NT2/D1 (cell line): ENCODE measurements around the gene KLHDC8A.
A peak's percentile ranks its signal among the peaks of the same experiment; 100 is the strongest.

Experiments used
- DNase-seq: peaks from one replicate; pipeline ENCODE4 v3.0.0-alpha.2; 2011; ENCODE audit warnings: low read depth, low spot score
- H3K27me3 ChIP-seq: 2 replicates; pipeline ENCODE4 v1.6.0; 2011; ENCODE audit warnings: mild to moderate bottlenecking; ENCODE audit not compliant: insufficient read length, insufficient read depth
- H3K36me3 ChIP-seq: 2 replicates; pipeline ENCODE4 v1.6.1; 2011; ENCODE audit warnings: mild to moderate bottlenecking, low read length, mixed read lengths; ENCODE audit not compliant: insufficient read depth, insufficient read length
- H3K4me1 ChIP-seq: 2 replicates; pipeline ENCODE4 v1.5.1; 2011; ENCODE audit not compliant: insufficient read depth, insufficient read length
- H3K4me3 ChIP-seq: 2 replicates; pipeline ENCODE4 v1.5.1; 2011; ENCODE audit warnings: low read depth; ENCODE audit not compliant: insufficient read length
- H3K9ac ChIP-seq: 2 replicates; pipeline ENCODE4 v1.6.0; 2011; ENCODE audit warnings: low read depth; ENCODE audit not compliant: insufficient read length
- H3K9me3 ChIP-seq: 2 replicates; pipeline ENCODE4 v1.5.1; 2011; ENCODE audit warnings: mild to moderate bottlenecking, low read length; ENCODE audit not compliant: insufficient read depth
- SUZ12 ChIP-seq: IDR thresholded peaks from 2 replicates; pipeline ENCODE4 v1.6.1; 2011; ENCODE audit not compliant: insufficient read length, insufficient read depth; ENCODE audit errors: extremely low read depth
- YY1 ChIP-seq: IDR thresholded peaks from 2 replicates; pipeline ENCODE4 v1.6.1; 2011; ENCODE audit not compliant: insufficient read length, insufficient read depth
- ZNF274 ChIP-seq: IDR thresholded peaks from 2 replicates; pipeline ENCODE4 v1.6.1; 2011; ENCODE audit warnings: mild to moderate bottlenecking, low read depth, low read length

The KLHDC8A gene

DNA sequence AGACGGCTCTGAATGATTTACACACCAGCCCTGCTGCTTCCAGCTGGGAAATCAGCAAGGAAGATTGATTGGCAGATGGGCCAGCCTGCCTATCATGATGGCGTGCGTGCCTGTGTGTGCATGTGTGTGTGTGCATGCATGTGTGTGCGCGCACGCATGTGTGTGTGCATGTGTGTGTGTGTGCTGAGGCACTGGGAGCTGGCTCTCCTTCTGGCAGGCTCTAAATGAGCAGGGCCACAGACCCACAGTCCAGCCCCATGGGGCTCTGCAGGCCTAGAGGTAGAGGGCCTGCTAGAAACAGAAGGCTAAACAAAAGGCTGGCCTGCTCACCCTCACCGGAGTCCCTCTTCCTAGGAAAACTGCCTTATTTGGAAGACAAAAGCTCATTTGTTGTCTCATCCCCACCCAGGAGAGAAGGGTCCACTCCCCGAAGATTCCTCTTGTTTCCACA, 6.0 kb downstream of the KLHDC8A start:
- Histone ChIP-seq H3K27me3 (peaks cover 9% of the 10 kb centered on the region), H3K36me3 (no peaks in the 10 kb centered on the region), H3K9ac (peak overlapping the region; percentile 79), H3K9me3 (no peaks in the 10 kb centered on the region), H3K4me3 (no peak overlapping the region), H3K4me1 (peaks cover 43% of the 10 kb centered on the region)
- TF ChIP-seq SUZ12 (no peak), YY1 (no peak), ZNF274 (no peak)
- DNase-seq = peak; percentile 77

DNA sequence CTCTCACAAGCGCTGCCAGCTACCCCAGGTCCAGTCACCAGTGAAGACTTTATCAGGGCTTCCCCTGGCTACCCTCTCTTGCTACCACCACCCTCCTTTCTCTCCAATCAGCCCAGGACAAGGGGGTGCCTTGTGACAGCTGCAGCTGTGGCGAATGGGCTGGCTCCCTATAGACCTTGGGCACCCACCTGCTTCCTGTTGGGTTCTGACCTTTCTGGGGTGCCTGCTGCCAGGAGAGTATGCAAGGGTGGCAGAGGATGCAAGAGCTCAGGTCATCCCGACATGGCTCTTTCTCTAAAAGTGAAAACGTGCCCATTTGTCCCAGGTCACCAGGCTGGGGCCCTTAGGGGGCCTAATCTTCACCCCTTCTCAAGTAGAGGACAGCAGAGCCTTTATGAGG, 6.6 kb downstream of the KLHDC8A start:
- Histone ChIP-seq H3K4me3 (no peak overlapping the region), H3K4me1 (peaks cover 43% of the 10 kb centered on the region), H3K27me3 (peaks cover 15% of the 10 kb centered on the region), H3K36me3 (no peaks in the 10 kb centered on the region), H3K9me3 (no peaks in the 10 kb centered on the region), H3K9ac (peak overlapping the region; percentile 79)
- no peak for TF ChIP-seq ZNF274
- no peak for TF ChIP-seq SUZ12
- no peak for TF ChIP-seq YY1
- no peak for DNase-seq

DNA sequence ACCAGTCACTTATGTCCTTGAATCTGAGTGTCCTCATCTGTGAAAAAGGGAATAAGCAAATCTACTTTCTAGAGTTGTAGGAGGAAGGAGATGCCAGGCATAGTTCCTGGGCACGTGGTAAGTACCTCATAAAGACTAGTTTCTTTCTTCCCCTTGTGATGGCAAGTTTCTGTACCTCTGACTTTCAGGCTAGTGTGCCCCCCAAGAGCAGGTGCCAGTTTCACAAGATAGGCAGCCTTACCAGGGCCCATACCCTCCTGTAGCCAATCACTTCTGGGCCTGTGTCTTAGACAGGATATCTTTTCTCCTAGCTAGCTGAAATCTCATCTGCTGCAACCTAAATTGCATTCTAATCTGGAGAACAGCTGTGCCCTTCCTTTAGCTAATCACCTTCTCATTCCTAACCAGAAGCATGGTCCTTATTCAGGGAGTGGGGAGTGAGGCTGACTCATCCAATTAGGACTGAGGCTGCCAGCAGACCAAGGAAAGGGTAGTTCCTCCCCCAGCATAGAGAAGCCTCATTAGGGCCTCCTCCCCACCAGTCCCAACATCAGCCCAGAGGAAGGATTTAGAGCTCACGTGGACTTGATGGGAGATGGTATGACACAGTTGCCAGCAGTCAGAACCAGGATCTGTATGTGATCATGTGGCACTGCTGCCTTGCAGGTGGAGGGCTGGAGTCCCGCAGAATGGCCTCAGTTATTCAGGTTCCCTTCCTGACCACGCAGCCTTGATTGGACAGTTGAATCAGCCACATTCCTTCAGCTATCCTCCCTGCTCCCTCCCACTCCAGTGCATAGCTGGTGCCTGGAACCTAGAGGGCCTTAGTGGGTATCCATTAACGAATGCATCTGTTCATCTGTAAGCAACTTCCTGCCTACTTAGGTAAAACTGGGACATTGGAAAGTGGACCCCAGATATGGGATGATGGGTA, 7.9 kb downstream of the KLHDC8A start:
- Histone ChIP-seq H3K27me3 (peaks cover 27% of the 10 kb centered on the region), H3K4me1 (peaks cover 41% of the 10 kb centered on the region), H3K4me3 (no peak overlapping the region), H3K9me3 (no peaks in the 10 kb centered on the region), H3K36me3 (no peaks in the 10 kb centered on the region), H3K9ac (no peak overlapping the region)
- DNase-seq = no peak
- no peak for TF ChIP-seq YY1
- TF ChIP-seq SUZ12 = no peak
- no peak for TF ChIP-seq ZNF274

DNA sequence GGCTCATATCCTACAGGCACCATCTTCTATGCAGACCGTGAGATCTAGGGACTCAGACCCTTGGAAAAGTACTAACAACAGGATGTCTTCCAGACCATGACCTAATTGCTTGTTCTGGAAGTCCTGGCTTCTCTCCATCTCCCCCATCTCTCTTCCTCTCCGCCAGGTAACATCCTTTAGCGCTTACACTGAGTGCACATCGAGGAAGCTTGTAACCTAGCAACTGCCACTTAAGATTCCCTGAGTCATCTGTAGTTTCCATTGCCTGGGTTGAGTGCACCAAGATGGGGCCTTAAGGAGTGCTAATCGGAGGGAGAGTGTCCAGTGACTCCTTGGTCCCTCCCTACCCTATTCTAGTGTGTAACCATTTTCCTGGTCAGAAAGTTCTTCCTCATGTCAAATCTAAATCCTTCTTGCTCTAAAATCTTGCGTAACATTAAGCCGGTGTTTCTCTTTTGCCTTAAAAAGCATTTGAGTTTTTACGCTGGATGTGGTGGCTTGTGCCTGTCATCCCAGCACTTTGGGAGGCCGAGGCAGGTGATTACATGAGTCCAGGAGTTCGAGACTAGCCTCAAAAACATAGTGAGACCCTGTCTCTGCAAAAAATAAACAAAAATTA, 9.7 kb downstream of the KLHDC8A start:
- DNase-seq = no peak
- Histone ChIP-seq H3K4me1 (peaks cover 38% of the 10 kb centered on the region), H3K27me3 (peaks cover 45% of the 10 kb centered on the region), H3K4me3 (no peak overlapping the region), H3K9me3 (no peaks in the 10 kb centered on the region), H3K36me3 (no peaks in the 10 kb centered on the region), H3K9ac (no peak overlapping the region)
- TF ChIP-seq YY1 = no peak
- TF ChIP-seq ZNF274 = no peak
- no peak for TF ChIP-seq SUZ12

DNA sequence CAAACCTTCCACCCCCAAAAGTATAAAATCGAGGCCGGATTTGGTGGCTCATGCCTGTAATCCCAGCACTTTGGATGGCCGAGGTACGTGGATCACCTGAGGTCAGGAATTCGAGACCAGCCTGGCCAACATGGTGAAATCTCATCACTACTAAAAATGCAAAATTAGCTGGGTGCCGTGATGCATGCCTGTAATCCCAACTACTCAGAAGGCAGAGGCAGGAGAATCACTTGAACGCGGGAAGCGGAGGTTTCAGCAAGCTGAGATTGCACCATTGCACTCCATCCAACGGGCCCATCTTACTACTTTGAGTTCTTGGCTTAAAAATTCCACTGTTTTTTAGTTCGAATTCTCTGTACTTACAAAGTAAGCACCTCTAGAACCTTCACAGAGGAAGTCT, 11.0 kb downstream of the KLHDC8A start:
- TF ChIP-seq YY1 (no peak), ZNF274 (no peak), SUZ12 (no peak)
- no peak overlapping the region for H3K4me3 ChIP-seq
- no peak overlapping the region for H3K9ac ChIP-seq
- no peaks in the 10 kb centered on the region for H3K9me3 ChIP-seq
- no peaks in the 10 kb centered on the region for H3K36me3 ChIP-seq
- H3K27me3 ChIP-seq = peaks cover 47% of the 10 kb centered on the region
- H3K4me1 ChIP-seq = peaks cover 36% of the 10 kb centered on the region
- no peak for DNase-seq

DNA sequence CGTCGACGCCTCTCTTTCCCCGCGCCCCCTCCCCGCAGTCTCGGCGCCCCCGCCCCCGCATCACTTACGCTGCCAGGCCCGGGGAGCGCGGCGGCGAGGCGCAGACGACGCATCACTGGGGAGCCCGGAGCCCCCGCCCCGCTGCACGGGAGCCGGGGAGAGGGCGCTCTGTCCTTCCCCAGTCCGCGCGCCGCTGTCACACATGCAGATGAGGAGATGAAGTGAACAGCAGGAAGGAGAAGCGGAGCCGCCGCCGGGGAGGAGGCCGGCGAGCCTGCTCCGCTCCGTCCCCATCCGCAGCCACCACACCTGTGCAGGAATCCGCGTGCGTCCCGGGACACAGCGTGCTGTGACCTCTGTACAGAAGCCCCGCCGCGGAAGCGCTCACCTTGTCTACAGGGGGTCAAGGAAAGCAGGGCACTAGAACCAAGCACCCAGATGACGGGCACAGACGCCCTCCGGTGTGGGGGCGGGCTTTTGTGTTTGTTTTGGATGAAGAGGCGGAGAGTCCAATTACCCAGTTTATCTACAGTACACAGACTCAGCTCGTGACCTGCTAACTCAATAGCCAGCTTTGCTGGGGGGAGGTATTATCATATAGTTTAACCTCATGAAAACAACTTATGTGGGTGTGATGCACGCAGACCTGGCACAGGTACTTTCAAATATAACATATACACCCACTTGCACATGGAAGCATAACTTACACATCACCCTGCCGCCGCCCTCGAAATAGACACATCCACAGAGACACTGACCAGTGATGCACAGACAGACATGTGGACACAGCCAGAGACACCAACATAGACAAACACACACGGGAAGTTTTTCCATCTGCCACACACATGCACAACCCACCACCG, 12.4 kb downstream of the KLHDC8A start:
- H3K36me3 ChIP-seq = no peaks in the 10 kb centered on the region
- peaks cover 23% of the 10 kb centered on the region for H3K4me1 ChIP-seq
- peak overlapping the region; percentile 51 for H3K4me3 ChIP-seq
- DNase-seq = no peak
- H3K9me3 ChIP-seq = no peaks in the 10 kb centered on the region
- peak overlapping the region; percentile 70 for H3K9ac ChIP-seq
- TF ChIP-seq YY1 (no peak), SUZ12 (peak; percentile 51)
- H3K27me3 ChIP-seq = peaks cover 47% of the 10 kb centered on the region
